K562 (cell line): ENCODE results near the gene ADK. TPM values are rescaled to one million over a fixed set of nuclear protein-coding genes. Genes with fewer than 3 reads are reported as not detected.

Experiments
- BDP1 ChIP-seq: IDR thresholded peaks from 3 replicates; pipeline ENCODE4 v1.6.1; 2011; ENCODE audit not compliant: insufficient read length, insufficient read depth
- CBX3 ChIP-seq, 2 experiments: IDR thresholded peaks; 1 replicate in 1 of 2; 2 replicates in 1 of 2; pipeline ENCODE4 v1.6.1; 2012; ENCODE audit warnings: inconsistent platforms in 2 of 2, low read length in 2 of 2, borderline replicate concordance in 1 of 2, control low read depth in 1 of 2
- DEAF1 ChIP-seq: fragments of 450-650 bp; formaldehyde crosslinking; IDR thresholded peaks from 2 replicates; pipeline ENCODE4 v1.4.0; 2020; ENCODE audit warnings: mild to moderate bottlenecking, moderate library complexity
- ELK1 ChIP-seq: sonication (generic); formaldehyde crosslinking; IDR thresholded peaks from 2 replicates; pipeline ENCODE4 v1.8.1; 2022; ENCODE audit warnings: missing genetic modification reagents
- ESRRA ChIP-seq: fragments of 450-650 bp; IDR thresholded peaks from 2 replicates; pipeline ENCODE4 v1.6.1; 2014; ENCODE audit warnings: low read depth, mild to moderate bottlenecking, moderate library complexity, borderline replicate concordance
- FOXP1 ChIP-seq: sonication (generic); formaldehyde crosslinking; IDR thresholded peaks from 2 replicates; pipeline ENCODE4 v1.8.0; 2022; ENCODE audit warnings: mild to moderate bottlenecking, missing genetic modification reagents
- HCFC1 ChIP-seq: IDR thresholded peaks from 2 replicates; pipeline ENCODE4 v1.6.1; 2012; ENCODE audit warnings: low read depth, low read length, improper control_type of control experiment
- HMGXB4 ChIP-seq: sonication (generic); formaldehyde crosslinking; IDR thresholded peaks from 2 replicates; pipeline ENCODE4 v1.8.1; 2023; ENCODE audit warnings: mild to moderate bottlenecking, missing genetic modification reagents
- HNRNPUL1 ChIP-seq: fragments of 200-400 bp; formaldehyde crosslinking; IDR thresholded peaks from 2 replicates; pipeline ENCODE4 v1.6.1; 2017; ENCODE audit warnings: low read length
- MED1 ChIP-seq: sonication (generic); formaldehyde crosslinking; IDR thresholded peaks from 2 replicates; pipeline ENCODE4 v1.8.1; 2023; ENCODE audit warnings: missing genetic modification reagents, borderline replicate concordance
- NFYB ChIP-seq: IDR thresholded peaks from 2 replicates; pipeline ENCODE4 v1.6.1; 2011; ENCODE audit warnings: mild to moderate bottlenecking, moderate library complexity; ENCODE audit not compliant: insufficient read length; ENCODE audit errors: extremely low read depth
- RBM22 ChIP-seq: fragments of 200-400 bp; formaldehyde crosslinking; IDR thresholded peaks from 2 replicates; pipeline ENCODE4 v1.6.1; 2018; ENCODE audit warnings: low read length, low read depth; ENCODE audit not compliant: poor library complexity, severe bottlenecking
- SAP30 ChIP-seq: fragments of 200-600 bp; sonication (generic); IDR thresholded peaks from 2 replicates; pipeline ENCODE4 v1.6.1; 2012; ENCODE audit warnings: borderline replicate concordance, low read depth, mild to moderate bottlenecking, moderate library complexity, low read length, control low read depth, inconsistent platforms; ENCODE audit not compliant: insufficient read depth, poor library complexity, severe bottlenecking
- SMC3 ChIP-seq: conservative IDR thresholded peaks from 2 replicates; pipeline ENCODE4 v1.6.1; 2011; ENCODE audit warnings: low read depth, low read length, improper control_type of control experiment; ENCODE audit not compliant: insufficient read depth
- ZKSCAN8 ChIP-seq: fragments of 200-800 bp; sonication (Bioruptor generic); IDR thresholded peaks from 2 replicates; pipeline ENCODE4 v1.6.1; 2016; ENCODE audit warnings: missing genetic modification characterization, missing compliant biosample characterization
- ZNF253 ChIP-seq: fragments of 250-450 bp; sonication (Bioruptor Pico); conservative IDR thresholded peaks from 2 replicates; pipeline ENCODE4 v1.6.1; 2021; ENCODE audit warnings: mild to moderate bottlenecking
- ZNF76 ChIP-seq: fragments of 250-450 bp; sonication (Bioruptor Pico); IDR thresholded peaks from 2 replicates; pipeline ENCODE4 v1.4.0; 2020; ENCODE audit warnings: mild to moderate bottlenecking, moderate library complexity, borderline replicate concordance
- polyA plus RNA-seq, 8 experiments: library from polyadenylated mRNA; depleted of rRNA in 4 of 8; stranded (reverse) in 5 of 8; unstranded in 3 of 8; fragments of >200 nt; fragmentation: Nextera tagmentation in 2 of 8; fragmentation: Illumina TruSeq in 1 of 8; extraction: Ambion mirVana in 2 of 8; extraction: Trizol in 1 of 8; gene quantifications; 2 replicates each; pipeline versions ENCODE4 v1.2.1 to v1.2.3, GENCODE V29; 2011 to 2014; ENCODE audit warnings: inconsistent platforms in 1 of 8, missing spikeins in 1 of 8
- total RNA-seq, 7 experiments: library from RNA; depleted of rRNA in 6 of 7; stranded (reverse); fragments of >200 nt in 6 of 7; fragmentation: Illumina TruSeq in 2 of 7; extraction: Trizol in 2 of 7; gene quantifications; 2 replicates each; pipeline versions ENCODE4 v1.2.1 to v1.2.3, GENCODE V29; 2011 to 2021; ENCODE audit warnings: low replicate concordance in 1 of 7
- TF ChIP-seq, protein P1 (sequence below): fragments of 450-650 bp; formaldehyde crosslinking; IDR thresholded peaks from 2 replicates; pipeline ENCODE4 v1.4.0; 2020; ENCODE audit warnings: mild to moderate bottlenecking, moderate library complexity
- TF ChIP-seq, protein P2 (sequence below): fragments of 250-450 bp; sonication (Bioruptor Pico); IDR thresholded peaks from 2 replicates; pipeline ENCODE4 v1.8.0; 2022; ENCODE audit warnings: inconsistent platforms

Gene ADK
- total and polyA plus RNA-seq, 9 of the 15 experiments (the other 6 are each of a cell fraction or from before 2014, with no cell fraction given): 54.2 to 97.8 (median 73.6) TPM

- peak; percentile 73; the same call in 1 of the 2 replicates for TF ChIP-seq ELK1
- TF ChIP-seq SAP30: peak; percentile 70
- TF ChIP-seq NFYB: peak; percentile 73
- TF ChIP-seq CBX3 (IDR thresholded peaks at IDR 0.05; ENCODE audit: borderline replicate concordance in 1 of 2, low read length in 2 of 2): peak in 1 of 2 experiments; percentile 59; a peak in 2 of 3 replicates
- TF ChIP-seq DEAF1 (CRISPR knock-in tag): no peak
- TF ChIP-seq ZNF76: peak; percentile 75; the same call in 1 of the 2 replicates
- peak; percentile 71; the same call in 1 of the 2 replicates for TF ChIP-seq ESRRA
- TF ChIP-seq ZNF253: 0 out of 2 replicates have a peak, but pooled peaks have one; percentile 53
- no peak for TF ChIP-seq SMC3
- peak; percentile 88 for TF ChIP-seq RBM22
- TF ChIP-seq HNRNPUL1: no peak
- peak; percentile 82 for TF ChIP-seq HMGXB4
- TF ChIP-seq, protein P1, sequence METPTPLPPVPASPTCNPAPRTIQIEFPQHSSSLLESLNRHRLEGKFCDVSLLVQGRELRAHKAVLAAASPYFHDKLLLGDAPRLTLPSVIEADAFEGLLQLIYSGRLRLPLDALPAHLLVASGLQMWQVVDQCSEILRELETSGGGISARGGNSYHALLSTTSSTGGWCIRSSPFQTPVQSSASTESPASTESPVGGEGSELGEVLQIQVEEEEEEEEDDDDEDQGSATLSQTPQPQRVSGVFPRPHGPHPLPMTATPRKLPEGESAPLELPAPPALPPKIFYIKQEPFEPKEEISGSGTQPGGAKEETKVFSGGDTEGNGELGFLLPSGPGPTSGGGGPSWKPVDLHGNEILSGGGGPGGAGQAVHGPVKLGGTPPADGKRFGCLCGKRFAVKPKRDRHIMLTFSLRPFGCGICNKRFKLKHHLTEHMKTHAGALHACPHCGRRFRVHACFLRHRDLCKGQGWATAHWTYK (CRISPR knock-in tag): peak; percentile 90; the same call in 1 of the 2 replicates
- no peak; the same call in 1 of the 2 replicates for TF ChIP-seq ZKSCAN8 (CRISPR knock-in tag)
- TF ChIP-seq HCFC1: peak; percentile 60
- TF ChIP-seq, protein P2, sequence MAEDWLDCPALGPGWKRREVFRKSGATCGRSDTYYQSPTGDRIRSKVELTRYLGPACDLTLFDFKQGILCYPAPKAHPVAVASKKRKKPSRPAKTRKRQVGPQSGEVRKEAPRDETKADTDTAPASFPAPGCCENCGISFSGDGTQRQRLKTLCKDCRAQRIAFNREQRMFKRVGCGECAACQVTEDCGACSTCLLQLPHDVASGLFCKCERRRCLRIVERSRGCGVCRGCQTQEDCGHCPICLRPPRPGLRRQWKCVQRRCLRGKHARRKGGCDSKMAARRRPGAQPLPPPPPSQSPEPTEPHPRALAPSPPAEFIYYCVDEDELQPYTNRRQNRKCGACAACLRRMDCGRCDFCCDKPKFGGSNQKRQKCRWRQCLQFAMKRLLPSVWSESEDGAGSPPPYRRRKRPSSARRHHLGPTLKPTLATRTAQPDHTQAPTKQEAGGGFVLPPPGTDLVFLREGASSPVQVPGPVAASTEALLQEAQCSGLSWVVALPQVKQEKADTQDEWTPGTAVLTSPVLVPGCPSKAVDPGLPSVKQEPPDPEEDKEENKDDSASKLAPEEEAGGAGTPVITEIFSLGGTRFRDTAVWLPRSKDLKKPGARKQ (CRISPR knock-in tag): no peak
- no peak for TF ChIP-seq MED1 (CRISPR knock-in tag)
- no peak for TF ChIP-seq BDP1
- peak; percentile 94 for TF ChIP-seq FOXP1 (CRISPR knock-in tag)
Observed at GRCh38 chr10:74176380-74177139, 25.5 kb downstream of the ADK start (continued).
